ENCODE data around the gene MYLK. TPM values are rescaled to one million over a fixed set of nuclear protein-coding genes. Genes with fewer than 3 reads are reported as not detected.

MYLK gene
- total RNA-seq, 1 donor from 2014 or later, result 196 TPM

DNA sequence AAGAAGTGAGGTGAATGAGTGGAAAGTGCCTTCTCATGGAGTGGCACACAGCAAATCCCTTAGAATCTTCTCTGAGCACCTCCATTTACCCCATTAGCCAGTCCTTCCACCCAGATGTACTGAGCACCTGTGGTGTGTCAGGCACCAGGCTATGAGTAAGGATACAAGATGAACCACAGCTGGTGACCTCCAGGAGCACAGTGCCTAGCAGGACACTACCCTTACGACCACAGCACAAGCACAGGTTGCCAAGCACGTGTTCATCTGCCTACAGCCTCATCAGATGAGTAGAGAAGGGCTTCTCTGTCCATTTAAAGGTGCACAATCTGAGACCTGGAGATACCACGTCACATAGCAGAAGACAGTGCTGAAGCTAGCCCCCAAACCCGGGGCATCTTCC lies 6.2 kb downstream of the MYLK start:
- DNase-seq (ENCODE audit: low spot score in 2 of 2), result no peak
- no peak overlapping the region for H3K4me3 ChIP-seq
- peaks cover 0 to 3% of the 10 kb centered on the region in 2 donors for H3K36me3 ChIP-seq
- intact Hi-C loops (cut with DNase I), result no loop called here
- H3K27me3 ChIP-seq, result no peaks in the 10 kb centered on the region
- peak overlapping the region; percentile 45 to 66 for H3K27ac ChIP-seq
- H3K4me1 ChIP-seq, result peaks cover 0 to 8% of the 10 kb centered on the region in 2 donors
- no peaks in the 10 kb centered on the region for H3K9me3 ChIP-seq
- TF ChIP-seq, protein P1, sequence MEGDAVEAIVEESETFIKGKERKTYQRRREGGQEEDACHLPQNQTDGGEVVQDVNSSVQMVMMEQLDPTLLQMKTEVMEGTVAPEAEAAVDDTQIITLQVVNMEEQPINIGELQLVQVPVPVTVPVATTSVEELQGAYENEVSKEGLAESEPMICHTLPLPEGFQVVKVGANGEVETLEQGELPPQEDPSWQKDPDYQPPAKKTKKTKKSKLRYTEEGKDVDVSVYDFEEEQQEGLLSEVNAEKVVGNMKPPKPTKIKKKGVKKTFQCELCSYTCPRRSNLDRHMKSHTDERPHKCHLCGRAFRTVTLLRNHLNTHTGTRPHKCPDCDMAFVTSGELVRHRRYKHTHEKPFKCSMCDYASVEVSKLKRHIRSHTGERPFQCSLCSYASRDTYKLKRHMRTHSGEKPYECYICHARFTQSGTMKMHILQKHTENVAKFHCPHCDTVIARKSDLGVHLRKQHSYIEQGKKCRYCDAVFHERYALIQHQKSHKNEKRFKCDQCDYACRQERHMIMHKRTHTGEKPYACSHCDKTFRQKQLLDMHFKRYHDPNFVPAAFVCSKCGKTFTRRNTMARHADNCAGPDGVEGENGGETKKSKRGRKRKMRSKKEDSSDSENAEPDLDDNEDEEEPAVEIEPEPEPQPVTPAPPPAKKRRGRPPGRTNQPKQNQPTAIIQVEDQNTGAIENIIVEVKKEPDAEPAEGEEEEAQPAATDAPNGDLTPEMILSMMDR (IDR thresholded peaks at IDR 0.05), result no peak

DNA sequence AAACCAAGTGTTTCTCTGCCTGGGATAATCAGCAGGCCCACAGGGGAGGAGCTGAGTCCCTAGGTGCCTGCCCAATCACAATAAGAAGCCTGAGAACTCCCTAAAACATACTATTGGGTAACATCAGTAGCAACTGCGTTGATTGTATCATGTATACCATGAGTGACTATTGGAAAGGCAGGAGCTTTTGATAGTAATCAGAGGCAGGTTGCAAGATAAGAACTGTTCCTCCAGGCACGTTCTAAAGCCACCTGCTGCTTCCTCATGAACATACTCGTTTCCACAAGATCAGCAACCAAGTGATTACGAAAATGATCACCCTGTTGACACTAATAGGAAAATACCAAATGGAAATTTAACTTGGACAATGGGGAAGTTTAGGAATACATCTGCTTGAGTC lies 6.7 kb downstream of the MYLK start:
- Histone ChIP-seq H3K4me3 (peak overlapping the region in 1 of 2 donors; percentile 0), H3K27me3 (no peaks in the 10 kb centered on the region), H3K9me3 (no peaks in the 10 kb centered on the region), H3K4me1 (peaks cover 0 to 8% of the 10 kb centered on the region in 2 donors), H3K36me3 (peaks cover 0 to 3% of the 10 kb centered on the region in 2 donors), H3K27ac (peak overlapping the region; percentile 45 to 66)
- no peak for DNase-seq (ENCODE audit: low spot score in 2 of 2)
- intact Hi-C loops (cut with DNase I), result no loop called here
- TF ChIP-seq, protein P1 (IDR thresholded peaks at IDR 0.05), result no peak

DNA sequence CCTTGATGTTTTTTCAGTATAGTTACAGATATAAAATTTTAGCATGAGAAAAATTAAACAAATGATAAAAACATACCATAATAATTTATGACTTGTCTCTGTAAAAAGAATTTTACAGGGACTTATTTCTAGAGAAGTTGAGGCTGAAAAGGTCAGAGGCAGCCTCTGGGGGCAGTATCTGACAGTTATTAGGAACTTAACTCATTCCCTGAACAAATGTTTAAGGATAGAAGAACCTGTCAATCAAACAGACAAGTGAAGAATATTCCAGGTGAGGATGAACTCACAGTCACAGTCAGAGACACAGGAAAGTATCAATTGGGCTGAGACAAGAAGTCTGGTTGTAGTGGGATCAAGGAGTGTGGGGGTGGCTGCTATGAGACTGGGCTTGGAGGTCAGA lies 7.3 kb downstream of the MYLK start:
- Histone ChIP-seq H3K4me1 (peaks cover 0 to 5% of the 10 kb centered on the region in 2 donors), H3K9me3 (no peaks in the 10 kb centered on the region), H3K36me3 (peaks cover 0 to 3% of the 10 kb centered on the region in 2 donors), H3K27ac (peak overlapping the region; percentile 45 to 66), H3K27me3 (no peaks in the 10 kb centered on the region), H3K4me3 (peak overlapping the region in 1 of 2 donors; percentile 0)
- TF ChIP-seq, protein P1 (IDR thresholded peaks at IDR 0.05), result peak in 1 of 3 experiments; percentile 28
- no peak for DNase-seq (ENCODE audit: low spot score in 2 of 2)
- intact Hi-C loops (cut with DNase I), result no loop called here

DNA sequence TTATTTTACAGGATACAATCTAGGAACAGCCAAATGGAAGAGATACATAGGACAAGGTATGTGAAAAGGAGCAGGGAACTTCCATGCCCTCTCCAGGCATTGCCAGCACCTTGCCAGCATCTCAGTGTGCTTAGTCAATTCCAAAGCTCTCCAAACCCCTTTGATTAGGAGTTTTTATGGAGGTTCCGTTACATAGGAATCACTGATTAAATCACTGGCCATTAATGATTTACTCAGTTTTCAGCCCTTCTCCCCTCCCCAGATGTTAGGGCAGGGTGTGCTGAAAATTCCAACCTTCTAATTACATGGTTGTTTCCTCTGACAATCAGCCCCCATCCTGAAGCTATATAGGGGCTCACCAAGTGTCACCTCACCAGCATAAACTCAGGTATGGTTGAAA lies 11.5 kb downstream of the MYLK start:
- TF ChIP-seq, protein P1 (IDR thresholded peaks at IDR 0.05), result no peak
- Histone ChIP-seq H3K27ac (peak overlapping the region; percentile 37 to 86), H3K4me3 (no peak overlapping the region), H3K4me1 (peaks cover 0 to 17% of the 10 kb centered on the region in 2 donors), H3K27me3 (no peaks in the 10 kb centered on the region), H3K9me3 (no peaks in the 10 kb centered on the region), H3K36me3 (peaks cover 0 to 3% of the 10 kb centered on the region in 2 donors)
- intact Hi-C loops (cut with DNase I), result no loop called here
- no peak for DNase-seq (ENCODE audit: low spot score in 2 of 2)

DNA sequence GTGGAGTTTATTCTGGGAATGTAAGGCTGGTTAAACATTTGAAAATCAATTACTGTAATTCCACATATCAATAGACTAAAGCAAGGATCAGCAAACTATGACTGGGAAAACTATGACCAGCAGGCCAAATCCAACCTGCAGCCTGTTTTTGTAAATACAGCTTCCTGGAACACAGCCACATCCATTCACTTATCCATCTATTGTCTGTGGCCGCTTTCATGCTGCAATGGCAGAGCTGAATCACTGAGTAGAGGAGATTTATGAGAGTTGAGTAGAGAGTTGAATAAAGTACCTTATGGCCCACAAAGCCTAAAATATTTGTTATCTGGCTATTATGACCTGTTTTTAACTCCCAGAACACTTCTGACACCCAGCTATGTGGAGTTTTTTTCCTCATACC lies 12.2 kb downstream of the MYLK start:
- Histone ChIP-seq H3K4me3 (no peak overlapping the region), H3K9me3 (no peaks in the 10 kb centered on the region), H3K27ac (peak overlapping the region; percentile 37 to 86), H3K27me3 (no peaks in the 10 kb centered on the region), H3K36me3 (peaks cover 0 to 3% of the 10 kb centered on the region in 2 donors), H3K4me1 (peaks cover 0 to 17% of the 10 kb centered on the region in 2 donors)
- TF ChIP-seq, protein P1 (IDR thresholded peaks at IDR 0.05), result no peak
- intact Hi-C loops (cut with DNase I), result no loop called here
- DNase-seq (ENCODE audit: low spot score in 2 of 2), result no peak

DNA sequence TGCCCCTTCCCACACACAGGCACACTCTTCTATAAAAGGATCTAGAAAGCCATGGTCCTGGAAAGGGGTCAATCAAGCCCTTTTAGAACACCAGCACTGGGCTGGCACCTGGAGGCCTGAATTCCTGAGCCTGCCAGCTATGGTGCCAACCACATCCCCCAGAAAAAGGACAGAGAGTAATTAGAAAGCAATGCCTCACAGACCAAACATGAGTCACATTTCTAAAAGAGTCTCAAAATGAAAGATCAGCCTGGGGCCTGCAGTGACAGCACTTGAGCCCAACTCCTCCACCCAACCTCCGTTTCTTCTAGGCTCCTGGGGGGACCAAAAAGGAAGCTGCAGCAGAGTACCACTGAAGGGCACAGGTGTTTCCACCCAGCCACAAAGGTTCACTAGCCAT lies 14.1 kb downstream of the MYLK start:
- peak overlapping the region; percentile 79 to 86 for H3K27ac ChIP-seq
- DNase-seq (ENCODE audit: low spot score in 2 of 2), result peak in 1 of 2 donors; percentile 80
- no peaks in the 10 kb centered on the region for H3K9me3 ChIP-seq
- intact Hi-C loops (cut with DNase I), result no loop called here
- H3K4me3 ChIP-seq, result no peak overlapping the region
- no peaks in the 10 kb centered on the region for H3K27me3 ChIP-seq
- TF ChIP-seq, protein P1 (IDR thresholded peaks at IDR 0.05), result no peak
- H3K4me1 ChIP-seq, result peaks cover 0 to 17% of the 10 kb centered on the region in 2 donors
- peaks cover under 1 to 7% of the 10 kb centered on the region in 2 donors for H3K36me3 ChIP-seq

All from ascending aorta (tissue), 2 donors.